ENCODE measurements around the gene NUCKS1. TPM values are rescaled to one million over a fixed set of nuclear protein-coding genes. Genes with fewer than 3 reads are reported as not detected.

Gene NUCKS1
- 111 TPM for total RNA-seq
- long read RNA-seq, full-length matches to known transcripts, result 4 of 69 reads
- long read RNA-seq, partial matches to known transcripts, result 28 of 69 reads
- long read RNA-seq, other reads (novel, unspliced or antisense), result 37 of 69 reads

GRCh38 chr1:205750138-205751035 is at the start of gene NUCKS1:
Gene NUCKS1, minus strand, starts transcription at chr1:205750182. Its CDS starts 209 bp downstream, at chr1:205749973.
- intact Hi-C loops (cut with DNase I), result no loop called here
- TF ChIP-seq CTCF (IDR thresholded peaks at IDR 0.05), result no peak

GRCh38 chr1:205798577-205798976 is 48.6 kb upstream of the NUCKS1 start:
- ATAC-seq, result no peak
- H3K36me3 ChIP-seq, result peaks cover 71% of the 10 kb centered on the region

More at GRCh38 chr1:205750138-205751035, at the start of gene NUCKS1:
- H3K4me1 ChIP-seq, result peaks cover 27% of the 10 kb centered on the region
- no peaks in the 10 kb centered on the region for H3K27me3 ChIP-seq (ENCODE audit: low read depth)
- ATAC-seq, result peak; percentile 93 to 95
- peak within 1 kb of the TSS; percentile 94 for H3K27ac ChIP-seq
- H3K9me3 ChIP-seq, result no peaks in the 10 kb centered on the region
- no peaks in the 10 kb centered on the region for H3K36me3 ChIP-seq
- DNase-seq, result peak; percentile 98
- peak within 1 kb of the TSS; percentile 80 for H3K4me3 ChIP-seq

GRCh38 chr1:205797168-205797567 is 47.2 kb upstream of the NUCKS1 start:
- Histone ChIP-seq H3K9me3 (no peaks in the 10 kb centered on the region), H3K4me3 (no peak overlapping the region), H3K36me3 (peaks cover 85% of the 10 kb centered on the region), H3K27me3 (ENCODE audit: low read depth) (no peaks in the 10 kb centered on the region), H3K27ac (no peak overlapping the region), H3K4me1 (peaks cover 12% of the 10 kb centered on the region)
- DNase-seq (no peak), ATAC-seq (no peak)
- TF ChIP-seq CTCF (IDR thresholded peaks at IDR 0.05), result no peak
- intact Hi-C loops (cut with DNase I), result loop anchor here (10.0 kb wide), 2 partner anchors 118 to 178 kb away; no protein-coding TSS in a partner anchor

More at GRCh38 chr1:205798577-205798976, 48.6 kb upstream of the NUCKS1 start:
- Histone ChIP-seq H3K27me3 (ENCODE audit: low read depth) (no peaks in the 10 kb centered on the region), H3K4me3 (no peak overlapping the region), H3K9me3 (no peaks in the 10 kb centered on the region), H3K4me1 (peaks cover 13% of the 10 kb centered on the region), H3K27ac (no peak overlapping the region)
- no peak for TF ChIP-seq CTCF (IDR thresholded peaks at IDR 0.05)
- no peak for DNase-seq
- intact Hi-C loops (cut with DNase I), result loop anchor here (10.0 kb wide), 2 partner anchors 116 to 176 kb away; no protein-coding TSS in a partner anchor

- intact Hi-C loops (cut with DNase I), result loop anchor here (10.0 kb wide), 2 partner anchors 121 to 181 kb away; no protein-coding TSS in a partner anchor
- no peak for ATAC-seq
Measured at GRCh38 chr1:205794011-205794730, 44.2 kb upstream of the NUCKS1 start.

More at GRCh38 chr1:205794011-205794730, 44.2 kb upstream of the NUCKS1 start:
- TF ChIP-seq CTCF (IDR thresholded peaks at IDR 0.05), result no peak
- Histone ChIP-seq H3K27ac (no peak overlapping the region), H3K36me3 (peaks cover 94% of the 10 kb centered on the region), H3K4me3 (no peak overlapping the region), H3K4me1 (no peaks in the 10 kb centered on the region), H3K27me3 (ENCODE audit: low read depth) (no peaks in the 10 kb centered on the region), H3K9me3 (no peaks in the 10 kb centered on the region)
- no peak for DNase-seq
